PC-9 (cell line): ENCODE measurements around the gene ELOVL1. TPM values are rescaled to one million over a fixed set of nuclear protein-coding genes. Genes with fewer than 3 reads are reported as not detected.

ENCODE experiments used
- BruUV-seq: library from RNA; stranded (reverse); fragments of 400-500 nt; replicated peaks from 2 replicates; lab custom pipeline; 2021; lab: Mats Ljungman, UMichigan
- CTCF ChIA-PET: fragments of 300-600 bp; sonication (Branson Sonifier 250); formaldehyde crosslinking; loops from one replicate; lab custom pipeline; 2022; ENCODE audit warnings: antibody characterized with exemption; lab: Charles Lee
- POLR2A ChIA-PET: fragments of 300-600 bp; sonication (Branson Sonifier 250); formaldehyde crosslinking; loops from one replicate; lab custom pipeline; 2022; ENCODE audit warnings: antibody characterized with exemption; ENCODE audit not compliant: unreplicated experiment; lab: Charles Lee
- DNase-seq, 2 experiments: peaks; one replicate each; pipeline versions ENCODE4 v3.0.0 to v3.0.0-alpha.2; 2015 to 2022; ENCODE audit warnings: mixed read lengths in 1 of 2
- H2AFZ ChIP-seq: fragments of 200-600 bp; sonication (generic); 2 replicates; pipeline ENCODE4 v1.8.1; 2017; ENCODE audit warnings: antibody characterized with exemption
- H3F3A ChIP-seq: fragments of 200-600 bp; sonication (generic); 2 replicates; pipeline ENCODE4 v1.8.1; 2017; ENCODE audit warnings: antibody characterized with exemption, mild to moderate bottlenecking, low read depth; ENCODE audit not compliant: insufficient read depth
- H3K27ac ChIP-seq: fragments of 200-600 bp; sonication (generic); 2 replicates; pipeline ENCODE4 v1.6.1; 2016; ENCODE audit warnings: mixed run types
- H3K27me3 ChIP-seq: fragments of 200-600 bp; sonication (generic); 2 replicates; pipeline ENCODE4 v1.6.1; 2016; ENCODE audit warnings: low read depth, mixed run types; ENCODE audit not compliant: insufficient read depth
- H3K36me3 ChIP-seq: fragments of 200-600 bp; sonication (generic); 2 replicates; pipeline ENCODE4 v1.6.1; 2016; ENCODE audit warnings: low read depth, mixed run types
- H3K4me1 ChIP-seq: fragments of 200-600 bp; sonication (generic); replicated peaks from 2 replicates; pipeline ENCODE4 v1.6.1; 2016; ENCODE audit warnings: mixed run types; ENCODE audit not compliant: insufficient read depth
- H3K4me2 ChIP-seq: fragments of 200-600 bp; sonication (generic); 2 replicates; pipeline ENCODE4 v1.6.1; 2017; ENCODE audit warnings: mixed run types
- H3K4me3 ChIP-seq: fragments of 200-600 bp; sonication (generic); 2 replicates; pipeline ENCODE4 v1.6.1; 2016; ENCODE audit warnings: mixed run types
- H3K79me2 ChIP-seq: fragments of 200-600 bp; sonication (generic); 2 replicates; pipeline ENCODE4 v1.6.1; 2017; ENCODE audit warnings: low read depth, mixed run types
- H3K9me2 ChIP-seq: fragments of 200-600 bp; sonication (generic); 2 replicates; pipeline ENCODE4 v1.8.1; 2017; ENCODE audit warnings: mild to moderate bottlenecking; ENCODE audit not compliant: insufficient read depth
- H3K9me3 ChIP-seq: fragments of 200-600 bp; sonication (generic); 2 replicates; pipeline ENCODE4 v1.8.1; 2016; ENCODE audit warnings: low read depth; ENCODE audit not compliant: insufficient read depth
- H4K20me1 ChIP-seq: fragments of 200-600 bp; sonication (generic); 2 replicates; pipeline ENCODE4 v1.8.1; 2017; ENCODE audit not compliant: insufficient read depth
- CTCF ChIP-seq: fragments of 200-600 bp; sonication (generic); conservative IDR thresholded peaks from 2 replicates; pipeline ENCODE4 v1.6.1; 2017; ENCODE audit warnings: mixed run types, antibody characterized with exemption, mild to moderate bottlenecking, moderate library complexity
- EZH2 ChIP-seq: fragments of 200-600 bp; sonication (generic); IDR thresholded peaks from 2 replicates; pipeline ENCODE4 v1.8.0; 2017; ENCODE audit warnings: antibody characterized with exemption, low read depth
- intact Hi-C: fragments of 100-400 bp; cut with micrococcal nuclease; formaldehyde crosslinking; loops from one replicate; pipeline ENCODE4 v1.10.0; 2022; ENCODE audit not compliant: unreplicated experiment
- total RNA-seq: library from RNA; stranded (reverse); gene quantifications from 2 replicates; pipeline ENCODE4 v1.2.3, GENCODE V29; 2021

Gene ELOVL1
- total RNA-seq, 1 experiment from 2014 or later = 131 TPM

DNA sequence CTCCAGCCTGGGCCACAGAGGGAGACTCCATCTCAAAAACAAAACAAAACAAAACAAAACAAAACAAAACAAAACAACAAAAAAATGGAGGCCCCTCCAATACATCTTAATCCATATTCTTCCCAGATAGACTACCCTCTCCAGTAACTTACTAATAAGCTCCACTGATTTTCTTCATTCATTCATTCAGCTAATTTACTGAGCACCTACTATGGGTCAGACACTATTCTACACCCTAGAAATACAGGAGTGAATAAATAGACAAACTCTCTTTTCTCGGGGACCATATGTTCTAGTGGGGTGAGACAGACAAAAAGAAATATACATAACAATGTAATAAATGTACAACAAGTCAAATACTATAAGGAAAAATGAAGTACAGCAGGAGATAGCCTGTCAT is 16.8 kb downstream of the ELOVL1 start:
- Histone ChIP-seq H3K9me3 (no peaks in the 10 kb centered on the region), H3K27me3 (no peaks in the 10 kb centered on the region), H3K36me3 (no peaks in the 10 kb centered on the region), H3K79me2 (no peaks in the 10 kb centered on the region), H3K4me2 (no peak overlapping the region), H3F3A (peaks cover 33% of the 10 kb centered on the region), H4K20me1 (no peaks in the 10 kb centered on the region), H3K9me2 (no peaks in the 10 kb centered on the region), H2AFZ (no peak overlapping the region), H3K4me1 (peaks cover 29% of the 10 kb centered on the region), H3K4me3 (no peak overlapping the region), H3K27ac (no peak overlapping the region)
- ChIA-PET POLR2A (no interaction called here), CTCF (no interaction called here)
- intact Hi-C loops = no loop called here
- no peak for DNase-seq
- no peak for TF ChIP-seq EZH2
- no peak for TF ChIP-seq CTCF
- BruUV-seq = no TSS peak

DNA sequence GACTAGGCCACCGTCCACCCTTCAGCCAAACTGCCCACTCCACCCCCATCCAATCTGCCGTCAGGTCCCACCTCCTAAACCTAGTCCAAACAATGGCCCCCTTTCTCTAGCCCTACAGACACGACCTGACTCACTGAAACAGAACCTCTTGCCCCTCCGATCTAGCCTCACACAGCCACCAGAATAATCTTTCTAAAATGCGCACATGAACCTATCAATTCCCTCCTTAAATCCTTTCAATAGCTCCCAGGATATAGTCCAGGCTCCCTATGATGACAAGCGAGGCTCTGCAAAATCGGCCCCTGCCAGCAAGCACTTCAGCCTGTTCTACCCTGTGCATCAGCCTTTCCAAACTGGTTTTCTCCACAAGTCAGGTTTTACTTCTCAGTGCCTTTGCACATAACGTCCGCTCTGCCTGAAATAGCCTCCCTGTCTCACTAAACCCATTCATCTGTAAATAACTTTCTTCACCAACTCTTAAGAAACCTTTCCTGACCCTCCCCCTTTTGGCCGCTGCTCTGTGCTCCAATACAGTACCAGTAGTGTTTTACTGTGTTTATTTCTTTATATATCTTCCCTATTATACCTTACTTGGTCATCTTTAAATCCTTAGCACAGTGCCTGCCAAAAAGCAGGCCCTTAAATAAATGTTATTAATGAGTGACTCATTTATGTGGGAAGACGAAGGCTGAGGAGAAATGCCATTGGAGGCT is 18.1 kb downstream of the ELOVL1 start:
- BruUV-seq = TSS peak; percentile 88
- no peak for DNase-seq
- intact Hi-C loops = loop anchor here (1.0 to 2.0 kb wide), 3 partner anchors 18 to 79 kb away; partner anchors contain the start of gene C1orf210
- POLR2A ChIA-PET = interaction anchor here (0.6 kb wide), 3 partner anchors 9 to 177 kb away, joined by 3 to 11 read pairs (median 5); partner anchors contain the start of genes C1orf210, CFAP57 and EBNA1BP2
- CTCF ChIA-PET = interaction anchor here (1.1 kb wide), 1 partner anchor 9 kb away, joined by 3 read pairs; the partner anchor contains the start of gene CDC20
- peak overlapping the region; percentile 95 for H3K4me2 ChIP-seq
- H3K27me3 ChIP-seq = no peaks in the 10 kb centered on the region
- H2AFZ ChIP-seq = peak overlapping the region; percentile 82
- peak overlapping the region; percentile 94 for H3K27ac ChIP-seq
- H3K79me2 ChIP-seq = no peaks in the 10 kb centered on the region
- H3K36me3 ChIP-seq = no peaks in the 10 kb centered on the region
- TF ChIP-seq EZH2 (no peak), CTCF (no peak)
- no peaks in the 10 kb centered on the region for H3K9me2 ChIP-seq
- peaks cover 43% of the 10 kb centered on the region for H3F3A ChIP-seq
- H3K9me3 ChIP-seq = no peaks in the 10 kb centered on the region
- no peaks in the 10 kb centered on the region for H4K20me1 ChIP-seq
- H3K4me1 ChIP-seq = peaks cover 41% of the 10 kb centered on the region
- H3K4me3 ChIP-seq = peak overlapping the region; percentile 66

DNA sequence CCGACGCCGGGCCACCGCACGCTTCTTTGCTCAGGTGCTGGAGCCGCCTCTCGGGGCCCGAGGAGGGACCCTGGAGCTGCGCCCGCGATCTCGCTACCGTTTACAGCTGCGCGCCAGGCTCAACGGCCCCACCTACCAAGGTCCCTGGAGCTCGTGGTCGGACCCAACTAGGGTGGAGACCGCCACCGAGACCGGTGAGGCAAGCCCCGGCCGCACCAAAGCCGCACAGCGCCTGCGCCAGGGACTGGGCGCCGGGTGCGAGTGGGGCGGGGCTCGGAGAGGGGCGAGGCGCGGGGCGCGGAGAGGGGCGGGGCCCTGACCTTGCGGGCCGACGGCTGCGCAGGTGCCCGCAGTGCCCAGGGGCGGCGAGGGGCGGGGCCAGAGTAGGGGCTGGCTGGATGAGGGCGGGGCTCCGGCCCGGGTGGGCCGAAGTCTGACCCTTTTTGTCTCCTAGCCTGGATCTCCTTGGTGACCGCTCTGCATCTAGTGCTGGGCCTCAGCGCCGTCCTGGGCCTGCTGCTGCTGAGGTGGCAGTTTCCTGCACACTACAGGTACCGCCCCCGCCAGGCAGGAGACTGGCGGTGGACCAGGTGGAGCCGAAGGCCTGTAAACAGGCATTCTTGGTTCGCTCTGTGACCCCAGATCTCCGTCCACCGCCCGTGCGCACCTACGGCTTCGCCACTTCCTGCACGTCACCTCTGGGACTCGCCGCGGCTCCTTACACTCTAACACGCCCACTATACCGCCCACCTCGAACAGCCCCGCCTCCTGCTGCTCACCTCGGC is 18.8 kb downstream of the ELOVL1 start:
- TF ChIP-seq EZH2 = no peak
- no peak for TF ChIP-seq CTCF
- no peaks in the 10 kb centered on the region for H3K36me3 ChIP-seq
- CTCF ChIA-PET = interaction anchor here (1.0 kb wide), 1 partner anchor 110 kb away, joined by 3 read pairs; no protein-coding TSS in a partner anchor
- no peaks in the 10 kb centered on the region for H3K79me2 ChIP-seq
- peaks cover 48% of the 10 kb centered on the region for H3K4me1 ChIP-seq
- peak overlapping the region; percentile 82 for H2AFZ ChIP-seq
- H4K20me1 ChIP-seq = no peaks in the 10 kb centered on the region
- no peaks in the 10 kb centered on the region for H3K9me3 ChIP-seq
- H3F3A ChIP-seq = peaks cover 51% of the 10 kb centered on the region
- peak overlapping the region; percentile 94 for H3K27ac ChIP-seq
- no peaks in the 10 kb centered on the region for H3K9me2 ChIP-seq
- H3K4me2 ChIP-seq = peak overlapping the region; percentile 95
- intact Hi-C loops = loop anchor here (1.0 to 2.0 kb wide), 3 partner anchors 18 to 78 kb away; partner anchors contain the start of gene C1orf210
- H3K4me3 ChIP-seq = peak overlapping the region; percentile 66
- peak; percentile 85 to 99 for DNase-seq
- POLR2A ChIA-PET = interaction anchor here (0.5 to 1.0 kb wide), 9 partner anchors 9 to 1219 kb away, joined by 3 to 13 read pairs (median 4); partner anchors contain the start of gene CDC20
- no peaks in the 10 kb centered on the region for H3K27me3 ChIP-seq
- BruUV-seq = no TSS peak
